AG09319 (cell line): ENCODE results near the gene KIAA1958.
"Not testable (repeated sequence)": the region's sequence is repeated elsewhere in the genome, so short reads cannot be mapped to it uniquely, and the experiment has no call there.

Experiments used
- DNase-seq: peaks from one replicate; pipeline ENCODE4 v3.0.0-alpha.2; 2010; ENCODE audit warnings: low read depth; ENCODE audit errors: extremely low read depth
- CTCF ChIP-seq: IDR thresholded peaks from 2 replicates; pipeline ENCODE4 v1.5.1; 2011; ENCODE audit warnings: low read depth, mild to moderate bottlenecking, inconsistent platforms, low read length, moderate library complexity

Gene KIAA1958

GRCh38 chr9:112655668-112656067 lies 169.0 kb downstream of the KIAA1958 start:
- no peak for DNase-seq
- TF ChIP-seq CTCF, result no peak

- no peak for TF ChIP-seq CTCF
- no peak for DNase-seq
Measured at GRCh38 chr9:112659906-112660305, 173.3 kb downstream of the KIAA1958 start.

GRCh38 chr9:112663681-112664080 lies 177.1 kb downstream of the KIAA1958 start:
- TF ChIP-seq CTCF, result no peak
- DNase-seq, result no peak

GRCh38 chr9:112664531-112664930 lies 177.9 kb downstream of the KIAA1958 start:
- DNase-seq, result no peak
- no peak for TF ChIP-seq CTCF

GRCh38 chr9:112665347-112665746 lies 178.7 kb downstream of the KIAA1958 start:
- TF ChIP-seq CTCF, result peak; percentile 41
- no peak for DNase-seq

- no peak for TF ChIP-seq CTCF
- DNase-seq, result no peak
Measured at GRCh38 chr9:112669326-112669725, 182.7 kb downstream of the KIAA1958 start.

- TF ChIP-seq CTCF, result no peak
- no peak for DNase-seq
Measured at GRCh38 chr9:112670991-112671625, 184.5 kb downstream of the KIAA1958 start.

- DNase-seq, result not testable (repeated sequence)
Measured at GRCh38 chr9:112673221-112673620, 186.6 kb downstream of the KIAA1958 start.
